ENCODE measurements around the gene DDN. TPM values are rescaled to one million over a fixed set of nuclear protein-coding genes. Genes with fewer than 3 reads are reported as not detected.

Gene DDN
- total and polyA plus RNA-seq, 10 of the 15 experiments (the other 5 are each of a cell fraction or from before 2014, with no cell fraction given): 0.10 to 13.4 (median 3.7) TPM

DNA sequence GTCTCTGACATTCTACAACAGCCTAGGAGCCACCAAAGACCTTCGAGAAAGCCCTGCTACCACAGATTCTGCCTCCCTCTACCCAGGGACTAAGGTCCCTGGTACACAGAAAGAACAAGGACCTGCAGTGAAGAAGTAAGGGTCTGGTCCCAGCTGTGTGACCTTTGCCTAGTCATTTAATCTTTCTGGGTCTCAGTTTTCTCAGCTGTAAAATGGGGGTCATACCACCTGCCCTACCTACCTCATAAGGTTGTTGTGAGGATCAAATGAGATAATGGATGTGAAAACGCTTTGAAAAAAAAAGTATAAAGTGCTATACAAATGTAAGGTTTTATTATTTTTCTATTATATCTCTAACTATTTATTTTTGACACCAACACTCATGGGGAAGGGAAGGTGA is 24.6 kb upstream of the DDN start (continued):
- no peak for TF ChIP-seq MYC (IDR thresholded peaks at IDR 0.05; ENCODE audit: insufficient read depth, insufficient read length, insufficient replicate concordance, low read length, severe bottlenecking)

DNA sequence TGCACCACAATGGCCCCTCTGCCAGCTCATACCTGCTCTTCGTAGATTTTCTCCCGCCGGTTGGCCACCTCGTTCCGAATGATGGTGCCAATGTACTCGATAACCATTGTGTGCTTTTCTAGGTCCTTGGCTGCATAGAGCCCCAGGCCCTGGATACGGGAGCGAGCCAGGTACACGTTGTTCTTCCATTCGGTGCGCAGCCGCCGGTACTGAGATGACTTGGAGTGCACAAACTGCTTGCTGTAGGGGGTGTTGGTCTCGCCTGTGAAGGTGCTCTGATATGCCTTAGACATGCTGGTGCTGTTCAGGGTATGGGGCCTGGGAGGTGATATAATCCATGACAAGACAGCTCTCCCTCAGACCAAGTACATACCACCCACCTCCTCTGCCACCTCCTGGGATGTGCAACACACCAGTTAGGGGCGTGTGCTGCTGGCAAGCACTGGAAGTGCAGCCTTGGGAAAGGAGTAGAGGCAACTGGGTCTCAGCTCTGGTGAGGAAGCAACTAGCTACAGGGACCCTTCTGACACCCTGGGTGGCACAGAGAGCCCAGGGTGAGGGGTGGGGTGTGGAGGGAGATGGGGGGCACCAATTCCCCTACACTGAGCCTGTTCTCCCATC is 23.5 kb upstream of the DDN start:
- 0 out of 2 replicates have a peak, but pooled peaks cover 3% of the 10 kb centered on the region for H3K4me1 ChIP-seq (ENCODE audit: control insufficient read depth, insufficient read depth, low read length)
- ChIA-PET POLR2A (interaction anchor here (0.6 to 1.1 kb wide), 2 partner anchors 19 to 125 kb away, joined by 3 to 4 read pairs; no protein-coding TSS in a partner anchor), CTCF (interaction anchor here (0.7 to 1.1 kb wide), 3 partner anchors 14 to 35 kb away, joined by 3 to 4 read pairs (median 4); no protein-coding TSS in a partner anchor), SMC1A (ENCODE audit: uncharacterized antibody, unreplicated experiment) (no interaction called here), RAD21 (ENCODE audit: unreplicated experiment) (no interaction called here)
- FAIRE-seq (no peak), ATAC-seq (no peak), DNase-seq (ENCODE audit: low read depth, low spot score) (no peak)
- intact Hi-C loops (cut with micrococcal nuclease; ENCODE audit: unreplicated experiment): no loop called here
- no peak overlapping the region for H2AFZ ChIP-seq (ENCODE audit: control insufficient read depth, low read depth, low read length)
- no TSS peak for BruUV-seq (replicated peaks)
- no peak overlapping the region for H3K4me2 ChIP-seq (ENCODE audit: control insufficient read depth, insufficient read depth)
- H3K4me3 ChIP-seq: no peak overlapping the region
- H3K79me2 ChIP-seq (ENCODE audit: control insufficient read depth, insufficient read depth, low read length): peaks cover 8% of the 10 kb centered on the region
- peaks cover 10 to 20% of the 10 kb centered on the region in 2 experiments for H3K36me3 ChIP-seq (ENCODE audit: control insufficient read depth in 2 of 2, insufficient read depth in 2 of 2, low read length in 1 of 2)
- 92% methylated on average over 15 of the region's 15 CpGs for WGBS (ENCODE audit: insufficient coverage, insufficient replicate concordance, low lambda C conversion rate, missing lambda C conversion rate)
- in situ Hi-C loops (cut with MboI): no loop called here
- H3K27me3 ChIP-seq (replicated peaks in 1 of 2; ENCODE audit: control insufficient read depth in 2 of 2, insufficient read depth in 2 of 2, low read length in 1 of 2): no peaks in the 10 kb centered on the region
- no peak overlapping the region for H3K9ac ChIP-seq (ENCODE audit: control insufficient read depth, insufficient read depth, low read length)
- H4K20me1 ChIP-seq (ENCODE audit: control insufficient read depth, insufficient read depth): no peaks in the 10 kb centered on the region
- H3K27ac ChIP-seq (ENCODE audit: control insufficient read depth, insufficient read depth): no peak overlapping the region
- no peaks in the 10 kb centered on the region for H3K9me3 ChIP-seq (replicated peaks; ENCODE audit: control insufficient read depth, insufficient read depth, low read length)
- TF ChIP-seq NFYA (IDR thresholded peaks at IDR 0.05; ENCODE audit: borderline replicate concordance, low read depth, low read length): no peak
- no peak for TF ChIP-seq CHD2 (IDR thresholded peaks at IDR 0.05; ENCODE audit: borderline replicate concordance, low read depth, low read length)
- no peak for TF ChIP-seq BCL11A (IDR thresholded peaks at IDR 0.05; ENCODE audit: low read depth, low read length)
- TF ChIP-seq ZBED1 (IDR thresholded peaks at IDR 0.05; ENCODE audit: borderline replicate concordance): no peak
- TF ChIP-seq USF2 (IDR thresholded peaks at IDR 0.05; ENCODE audit: borderline replicate concordance, low read depth, low read length): no peak
- no peak for TF ChIP-seq TCF12 (IDR thresholded peaks at IDR 0.05; ENCODE audit: low read depth, low read length)
- TF ChIP-seq ESRRA (IDR thresholded peaks at IDR 0.05; ENCODE audit: low read length): no peak
- no peak for TF ChIP-seq NFIC (IDR thresholded peaks at IDR 0.05; ENCODE audit: low read depth, low read length)
- TF ChIP-seq, protein P1, sequence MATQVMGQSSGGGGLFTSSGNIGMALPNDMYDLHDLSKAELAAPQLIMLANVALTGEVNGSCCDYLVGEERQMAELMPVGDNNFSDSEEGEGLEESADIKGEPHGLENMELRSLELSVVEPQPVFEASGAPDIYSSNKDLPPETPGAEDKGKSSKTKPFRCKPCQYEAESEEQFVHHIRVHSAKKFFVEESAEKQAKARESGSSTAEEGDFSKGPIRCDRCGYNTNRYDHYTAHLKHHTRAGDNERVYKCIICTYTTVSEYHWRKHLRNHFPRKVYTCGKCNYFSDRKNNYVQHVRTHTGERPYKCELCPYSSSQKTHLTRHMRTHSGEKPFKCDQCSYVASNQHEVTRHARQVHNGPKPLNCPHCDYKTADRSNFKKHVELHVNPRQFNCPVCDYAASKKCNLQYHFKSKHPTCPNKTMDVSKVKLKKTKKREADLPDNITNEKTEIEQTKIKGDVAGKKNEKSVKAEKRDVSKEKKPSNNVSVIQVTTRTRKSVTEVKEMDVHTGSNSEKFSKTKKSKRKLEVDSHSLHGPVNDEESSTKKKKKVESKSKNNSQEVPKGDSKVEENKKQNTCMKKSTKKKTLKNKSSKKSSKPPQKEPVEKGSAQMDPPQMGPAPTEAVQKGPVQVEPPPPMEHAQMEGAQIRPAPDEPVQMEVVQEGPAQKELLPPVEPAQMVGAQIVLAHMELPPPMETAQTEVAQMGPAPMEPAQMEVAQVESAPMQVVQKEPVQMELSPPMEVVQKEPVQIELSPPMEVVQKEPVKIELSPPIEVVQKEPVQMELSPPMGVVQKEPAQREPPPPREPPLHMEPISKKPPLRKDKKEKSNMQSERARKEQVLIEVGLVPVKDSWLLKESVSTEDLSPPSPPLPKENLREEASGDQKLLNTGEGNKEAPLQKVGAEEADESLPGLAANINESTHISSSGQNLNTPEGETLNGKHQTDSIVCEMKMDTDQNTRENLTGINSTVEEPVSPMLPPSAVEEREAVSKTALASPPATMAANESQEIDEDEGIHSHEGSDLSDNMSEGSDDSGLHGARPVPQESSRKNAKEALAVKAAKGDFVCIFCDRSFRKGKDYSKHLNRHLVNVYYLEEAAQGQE (IDR thresholded peaks at IDR 0.05; ENCODE audit: low read depth, low read length): no peak
- TF ChIP-seq GABPA (IDR thresholded peaks at IDR 0.05; ENCODE audit: low read depth): no peak
- no peak for TF ChIP-seq SIN3A (IDR thresholded peaks at IDR 0.05; ENCODE audit: low read depth, low read length)
- TF ChIP-seq, protein P2, sequence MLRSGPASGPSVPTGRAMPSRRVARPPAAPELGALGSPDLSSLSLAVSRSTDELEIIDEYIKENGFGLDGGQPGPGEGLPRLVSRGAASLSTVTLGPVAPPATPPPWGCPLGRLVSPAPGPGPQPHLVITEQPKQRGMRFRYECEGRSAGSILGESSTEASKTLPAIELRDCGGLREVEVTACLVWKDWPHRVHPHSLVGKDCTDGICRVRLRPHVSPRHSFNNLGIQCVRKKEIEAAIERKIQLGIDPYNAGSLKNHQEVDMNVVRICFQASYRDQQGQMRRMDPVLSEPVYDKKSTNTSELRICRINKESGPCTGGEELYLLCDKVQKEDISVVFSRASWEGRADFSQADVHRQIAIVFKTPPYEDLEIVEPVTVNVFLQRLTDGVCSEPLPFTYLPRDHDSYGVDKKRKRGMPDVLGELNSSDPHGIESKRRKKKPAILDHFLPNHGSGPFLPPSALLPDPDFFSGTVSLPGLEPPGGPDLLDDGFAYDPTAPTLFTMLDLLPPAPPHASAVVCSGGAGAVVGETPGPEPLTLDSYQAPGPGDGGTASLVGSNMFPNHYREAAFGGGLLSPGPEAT (IDR thresholded peaks at IDR 0.05; ENCODE audit: low read depth): no peak
- TF ChIP-seq MXI1 (IDR thresholded peaks at IDR 0.05; ENCODE audit: low read depth, low read length): no peak
- TF ChIP-seq USF1 (IDR thresholded peaks at IDR 0.05; ENCODE audit: borderline replicate concordance, extremely low read length, insufficient read depth, low read depth, low read length): no peak

Data from GM12878 (cell line).